Right cardiac atrium (tissue), 5 donors: ENCODE results near the gene TSTD1. TPM values are rescaled to one million over a fixed set of nuclear protein-coding genes. Genes with fewer than 3 reads are reported as not detected.
"Not testable (repeated sequence)": the region's sequence is repeated elsewhere in the genome, so short reads cannot be mapped to it uniquely, and the experiment has no call there.

Source experiments
- ATAC-seq, 2 donors: fragments of 200-7000 bp; cut with Tn5 transposase; one replicate each; pipeline versions ENCODE4 v1.8.0 to v1.9.1; 2020; ENCODE audit warnings: moderate library complexity in 2 of 2, mild to moderate bottlenecking in 1 of 2
- DNase-seq, 3 donors: peaks; one replicate each; pipeline ENCODE4 v3.0.0-alpha.2; 2020
- H3K27ac ChIP-seq: one replicate; pipeline ENCODE4 v1.5.1; 2013; ENCODE audit warnings: mild to moderate bottlenecking, low read length, control low read depth, moderate library complexity
- H3K27me3 ChIP-seq: one replicate; pipeline ENCODE4 v1.6.1; 2013; ENCODE audit not compliant: control insufficient read depth, insufficient read depth
- H3K4me1 ChIP-seq: one replicate; pipeline ENCODE4 v1.6.1; 2013; ENCODE audit warnings: low read length; ENCODE audit not compliant: control insufficient read depth, insufficient read depth
- H3K4me3 ChIP-seq: one replicate; pipeline ENCODE4 v1.5.1; 2013; ENCODE audit warnings: low read length, control low read depth
- H3K9me3 ChIP-seq: one replicate; pipeline ENCODE4 v1.6.1; 2013; ENCODE audit warnings: low read length; ENCODE audit not compliant: control insufficient read depth
- WGBS: extraction: QIAGEN DNeasy Blood & Tissue Kit; methylation state at CpG from one replicate; pipeline ENCODE4 v1.1.7; 2013; 5-methylcytosine and 5-hydroxymethylcytosine counted together
- intact Hi-C, 4 donors: fragments of 100-400 bp; cut with DNase I; formaldehyde crosslinking; loops; one replicate each; pipeline versions ENCODE4 v1.11.0 to v1.14.0; 2022 to 2023
- polyA plus RNA-seq: library from polyadenylated mRNA; stranded (reverse); fragments of 200-250 nt; gene quantifications from one replicate; pipeline ENCODE4 v1.2.3, GENCODE V29; 2013
- total RNA-seq, 4 donors: library from RNA; stranded (reverse); fragmentation: NEBNext Ultra II Directional; extraction: Animal tissue kit (Norgen Biotek cat#: 25700); gene quantifications; one replicate each; pipeline ENCODE4 v1.2.1, GENCODE V29; 2021
- donor health status: healthy with polysubstance abuse.
- donor health status: DM: no; HTN: yes; CAD: no.
- donor health status: DM: no; HTN: no; CAD: no.
- donor health status: DM: no; HTN: yes; CAD: no; lungs with severe emphysema.
- donor health status: DM: yes; HTN: yes; CAD: no.

Gene TSTD1
- total and polyA plus RNA-seq, 5 donors: 23.5 to 63.6 (median 40.0) TPM

- 67% methylated on average over 10 of the region's 10 CpGs for WGBS
- Histone ChIP-seq H3K4me1 (no peaks in the 10 kb centered on the region), H3K27me3 (no peaks in the 10 kb centered on the region), H3K4me3 (peak overlapping the region; percentile 33), H3K27ac (peak overlapping the region; percentile 46), H3K9me3 (no peaks in the 10 kb centered on the region)
- intact Hi-C loops: no loop called here
- peak; percentile 69 to 88 (median 85) for DNase-seq
- peak; percentile 77 to 89 for ATAC-seq
Measured at GRCh38 chr1:161068306-161069234, 29.8 kb upstream of the TSTD1 start.

DNA sequence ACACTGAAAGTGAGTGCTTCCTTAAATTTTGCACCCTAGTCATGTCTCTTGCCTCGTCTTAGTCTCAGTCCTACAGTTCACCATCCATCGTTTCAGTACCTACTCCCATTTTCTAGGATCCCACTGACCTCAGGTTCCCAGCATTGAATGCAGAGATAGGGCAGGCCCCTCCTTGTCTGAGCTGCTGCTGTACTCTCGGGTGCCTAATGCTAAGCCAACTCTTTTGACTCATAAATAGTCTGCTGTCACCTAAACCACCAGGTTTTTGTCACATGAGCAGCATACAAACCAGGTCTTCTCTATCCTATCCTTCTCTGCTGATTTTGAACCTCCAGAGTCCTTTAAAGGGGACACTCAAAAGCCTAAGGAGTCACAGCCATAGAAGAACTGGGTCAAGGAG lies 27.9 kb upstream of the TSTD1 start:
- Histone ChIP-seq H3K9me3 (no peaks in the 10 kb centered on the region), H3K4me1 (no peaks in the 10 kb centered on the region), H3K27ac (no peak overlapping the region), H3K4me3 (no peak overlapping the region), H3K27me3 (no peaks in the 10 kb centered on the region)
- ATAC-seq (no peak), DNase-seq (no peak)
- intact Hi-C loops: no loop called here
- 67% methylated on average over 3 of the region's 3 CpGs for WGBS

DNA sequence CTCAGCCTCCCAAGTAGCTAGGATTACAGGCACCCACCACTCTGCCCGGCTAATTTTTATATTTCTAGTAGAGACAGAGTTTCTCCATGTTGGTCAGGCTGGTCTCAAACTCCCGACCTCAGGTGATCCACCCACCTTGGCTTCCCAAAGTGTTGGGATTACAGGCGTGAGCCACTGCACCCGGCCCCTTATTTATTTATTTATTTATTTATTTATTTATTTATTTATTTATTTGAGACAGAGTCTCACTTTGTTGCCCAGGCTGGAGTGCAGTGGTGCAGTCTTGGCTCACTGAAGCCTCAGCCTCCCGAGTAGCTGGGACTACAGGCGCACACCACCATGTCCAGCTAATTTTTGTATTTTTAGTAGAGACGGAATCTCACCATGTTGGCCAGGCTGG lies 26.9 kb upstream of the TSTD1 start:
- H3K27me3 ChIP-seq, H3K4me1 ChIP-seq, H3K27ac ChIP-seq, intact Hi-C loops, H3K4me3 ChIP-seq, DNase-seq, ATAC-seq, H3K9me3 ChIP-seq: not testable (repeated sequence)
- 93% methylated on average over 7 of the region's 7 CpGs for WGBS

- ATAC-seq, H3K4me3 ChIP-seq, H3K9me3 ChIP-seq, H3K27me3 ChIP-seq, intact Hi-C loops, H3K27ac ChIP-seq, H3K4me1 ChIP-seq, DNase-seq: not testable (repeated sequence)
- 51% methylated on average over 6 of the region's 6 CpGs for WGBS
Measured at GRCh38 chr1:161063936-161064335, 25.2 kb upstream of the TSTD1 start.

DNA sequence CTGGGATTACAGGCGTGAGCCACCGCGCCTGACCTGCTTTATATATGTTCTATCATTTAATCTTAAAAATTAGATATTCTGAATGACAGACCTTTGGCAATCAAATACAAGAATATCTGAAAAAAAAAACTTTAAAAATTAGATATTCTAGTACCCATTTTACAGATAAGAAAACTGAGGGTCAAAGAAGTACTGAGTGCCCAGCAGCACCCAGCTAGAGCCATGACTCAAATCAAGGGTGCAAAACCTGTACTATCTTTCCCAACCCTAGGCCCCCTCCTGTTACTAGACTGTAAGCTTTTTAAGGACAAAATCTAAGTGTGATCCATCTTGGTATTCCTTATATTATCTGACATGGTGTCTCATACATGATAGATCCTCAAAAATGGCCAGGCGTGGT lies 22.7 kb upstream of the TSTD1 start:
- Histone ChIP-seq H3K4me1 (no peaks in the 10 kb centered on the region), H3K9me3 (no peaks in the 10 kb centered on the region), H3K27ac (no peak overlapping the region), H3K27me3 (no peaks in the 10 kb centered on the region), H3K4me3 (no peak overlapping the region)
- intact Hi-C loops: no loop called here
- WGBS: 93% methylated on average over 4 of the region's 4 CpGs
- DNase-seq: no peak
- no peak for ATAC-seq

- intact Hi-C loops: no loop called here
Measured at GRCh38 chr1:161059293-161059692, 20.5 kb upstream of the TSTD1 start.

DNA sequence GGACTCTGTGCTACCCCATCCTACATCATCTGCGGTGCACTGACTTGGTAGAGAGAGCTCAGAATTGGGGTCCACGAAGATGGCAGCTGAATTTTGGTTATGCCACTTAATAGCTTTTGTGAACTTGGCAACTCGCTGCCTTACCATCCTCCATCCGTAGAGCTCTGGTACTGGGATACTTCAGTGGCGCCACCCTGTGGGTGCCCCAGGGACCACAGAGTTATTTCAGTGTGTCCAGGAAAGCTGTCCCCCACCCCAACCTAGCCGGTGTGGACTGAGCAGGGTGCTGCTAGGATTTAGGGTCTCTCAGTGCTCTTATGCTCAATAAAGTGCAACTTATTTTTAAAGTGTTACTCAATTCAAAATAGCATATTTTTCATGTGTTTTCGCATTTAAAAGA lies 16.0 kb upstream of the TSTD1 start:
- DNase-seq: no peak
- intact Hi-C loops: no loop called here
- H3K27me3 ChIP-seq: no peaks in the 10 kb centered on the region

More at GRCh38 chr1:161059293-161059692, 20.5 kb upstream of the TSTD1 start:
- no peaks in the 10 kb centered on the region for H3K4me1 ChIP-seq
- DNase-seq (no peak), ATAC-seq (no peak)
- no peaks in the 10 kb centered on the region for H3K27me3 ChIP-seq
- H3K4me3 ChIP-seq: no peak overlapping the region
- no peaks in the 10 kb centered on the region for H3K9me3 ChIP-seq
- 70% methylated on average over 6 of the region's 6 CpGs for WGBS
- H3K27ac ChIP-seq: no peak overlapping the region

GRCh38 chr1:161054232-161054631 lies 15.5 kb upstream of the TSTD1 start:
- ATAC-seq: no peak
- H3K4me1 ChIP-seq: no peaks in the 10 kb centered on the region
- DNase-seq: no peak
- no peaks in the 10 kb centered on the region for H3K27me3 ChIP-seq
- H3K9me3 ChIP-seq: no peaks in the 10 kb centered on the region
- WGBS: 84% methylated on average over 4 of the region's 4 CpGs
- no peak overlapping the region for H3K27ac ChIP-seq
- intact Hi-C loops: no loop called here
- H3K4me3 ChIP-seq: no peak overlapping the region

More for the DNA sequence above, 16.0 kb upstream of the TSTD1 start:
- H3K4me1 ChIP-seq: no peaks in the 10 kb centered on the region
- WGBS: 75% methylated on average over 7 of the region's 7 CpGs
- H3K4me3 ChIP-seq: no peak overlapping the region
- ATAC-seq: no peak
- H3K27ac ChIP-seq: no peak overlapping the region
- no peaks in the 10 kb centered on the region for H3K9me3 ChIP-seq

- DNase-seq (no peak), ATAC-seq (no peak)
- no peaks in the 10 kb centered on the region for H3K4me1 ChIP-seq
- no peaks in the 10 kb centered on the region for H3K9me3 ChIP-seq
- H3K27ac ChIP-seq: no peak overlapping the region
- 62% methylated on average over 3 of the region's 3 CpGs for WGBS
- H3K27me3 ChIP-seq: no peaks in the 10 kb centered on the region
- no peak overlapping the region for H3K4me3 ChIP-seq
- intact Hi-C loops: no loop called here
Measured at GRCh38 chr1:161052899-161053298, 14.1 kb upstream of the TSTD1 start.

DNA sequence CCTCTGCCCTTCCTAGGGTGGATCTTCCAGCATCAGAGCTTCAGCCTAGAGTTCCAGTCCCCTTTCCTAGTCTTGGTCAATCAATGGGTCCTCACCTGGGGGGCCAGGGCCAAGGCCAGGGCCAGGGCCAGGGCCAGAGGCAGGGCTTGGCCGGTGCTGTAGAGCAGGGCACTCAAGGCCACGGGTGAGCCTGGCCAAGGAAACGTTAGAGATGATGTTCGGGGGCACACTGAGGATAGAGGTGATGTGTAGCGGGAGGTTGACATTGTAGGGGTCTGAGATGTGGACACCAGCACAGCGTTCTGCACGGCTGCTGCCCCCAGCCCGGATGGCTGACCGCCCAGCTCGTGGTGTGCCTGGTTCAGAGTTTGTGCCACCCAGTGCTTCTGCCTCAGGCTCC lies 12.5 kb upstream of the TSTD1 start:
- H3K27ac ChIP-seq: no peak overlapping the region
- H3K27me3 ChIP-seq: no peaks in the 10 kb centered on the region
- DNase-seq: no peak
- 89% methylated on average over 10 of the region's 10 CpGs for WGBS
- H3K4me1 ChIP-seq: peaks cover 2% of the 10 kb centered on the region
- no peaks in the 10 kb centered on the region for H3K9me3 ChIP-seq
- intact Hi-C loops: no loop called here
- ATAC-seq: no peak
- no peak overlapping the region for H3K4me3 ChIP-seq

GRCh38 chr1:161048949-161049722 lies 10.4 kb upstream of the TSTD1 start:
- ATAC-seq (no peak), DNase-seq (no peak)
- no peak overlapping the region for H3K4me3 ChIP-seq
- H3K9me3 ChIP-seq: no peaks in the 10 kb centered on the region
- intact Hi-C loops: loop anchor here in 2 of 4 donors (5.0 to 10.0 kb wide), 3 partner anchors 48 to 86 kb away; partner anchors contain the start of genes DEDD (in 1 of the 2) and KLHDC9 (in 1 of the 2)
- peaks cover 3% of the 10 kb centered on the region for H3K4me1 ChIP-seq
- no peak overlapping the region for H3K27ac ChIP-seq
- 91% methylated on average over 5 of the region's 5 CpGs for WGBS
- no peaks in the 10 kb centered on the region for H3K27me3 ChIP-seq
